HEK293 (cell line): ENCODE results near the gene DUSP15.
A peak's percentile ranks its signal among the peaks of the same experiment; 100 is the strongest.

Experiments used
- CTCF ChIA-PET: fragments of 350-600 bp; formaldehyde crosslinking; extraction: SDS; loops from one replicate; lab custom pipeline; 2021; ENCODE audit warnings: antibody characterized with exemption; lab: Yijun Ruan, JAX
- POLR2A ChIA-PET: fragments of 300-600 bp; formaldehyde crosslinking; extraction: SDS; loops from one replicate; lab custom pipeline; 2020; ENCODE audit warnings: antibody characterized with exemption, inconsistent platforms; lab: Yijun Ruan, JAX
- H3K27ac ChIP-seq: fragments of 200-500 bp; sonication (Bioruptor generic); 2 replicates; pipeline ENCODE4 v1.5.1; 2014; ENCODE audit warnings: low read depth, low read length, control low read depth, inconsistent platforms; ENCODE audit errors: extremely low read depth
- H3K36me3 ChIP-seq, 2 experiments: fragments of 200-500 bp in 1 of 2; sonication (Bioruptor generic) in 1 of 2; 1 replicate in 1 of 2; 2 replicates in 1 of 2; pipeline ENCODE4 v1.5.1; 2014 to 2017; ENCODE audit warnings: inconsistent platforms in 2 of 2, low read length in 2 of 2; ENCODE audit not compliant: control insufficient read depth in 2 of 2, insufficient read depth in 1 of 2
- H3K4me1 ChIP-seq: fragments of 200-500 bp; sonication (Bioruptor generic); 2 replicates; pipeline ENCODE4 v1.5.1; 2014; ENCODE audit warnings: mild to moderate bottlenecking, low read length, inconsistent platforms; ENCODE audit not compliant: control insufficient read depth, insufficient read depth
- H3K4me3 ChIP-seq: 2 replicates; pipeline ENCODE4 v1.5.1; 2011; ENCODE audit warnings: low read depth, mild to moderate bottlenecking, control low read depth, low read length, moderate library complexity
- H3K9me3 ChIP-seq: fragments of 200-500 bp; sonication (Bioruptor generic); 2 replicates; pipeline ENCODE4 v1.5.1; 2014; ENCODE audit warnings: low read depth, low read length, inconsistent platforms; ENCODE audit not compliant: control insufficient read depth, insufficient read depth
- AEBP2 ChIP-seq: fragments of 450-650 bp; formaldehyde crosslinking; IDR thresholded peaks from 2 replicates; pipeline ENCODE4 v1.5.1; 2016; ENCODE audit warnings: missing biosample characterization, missing genetic modification characterization, borderline replicate concordance
- HOXA7 ChIP-seq: sonication (generic); formaldehyde crosslinking; IDR thresholded peaks from 2 replicates; pipeline ENCODE4 v1.8.1; 2022; ENCODE audit warnings: missing genetic modification reagents, borderline replicate concordance
- PRDM10 ChIP-seq: fragments of 450-650 bp; formaldehyde crosslinking; IDR thresholded peaks from 2 replicates; pipeline ENCODE4 v1.5.1; 2016; ENCODE audit warnings: missing biosample characterization, missing genetic modification characterization
- SP2 ChIP-seq: fragments of 450-650 bp; formaldehyde crosslinking; IDR thresholded peaks from 2 replicates; pipeline ENCODE4 v1.5.1; 2016; ENCODE audit warnings: missing biosample characterization, missing genetic modification characterization
- ZBTB11 ChIP-seq: fragments of 450-650 bp; formaldehyde crosslinking; conservative IDR thresholded peaks from 2 replicates; pipeline ENCODE4 v1.5.1; 2016; ENCODE audit warnings: low read depth, missing biosample characterization, missing genetic modification characterization
- ZFHX2 ChIP-seq: fragments of 450-650 bp; formaldehyde crosslinking; conservative IDR thresholded peaks from 2 replicates; pipeline ENCODE4 v1.5.1; 2016; ENCODE audit warnings: missing biosample characterization, missing genetic modification characterization
- ZIC2 ChIP-seq: fragments of 450-650 bp; formaldehyde crosslinking; IDR thresholded peaks from 2 replicates; pipeline ENCODE4 v1.5.1; 2016; ENCODE audit warnings: missing biosample characterization, missing genetic modification characterization
- ZNF146 ChIP-seq: fragments of 450-650 bp; formaldehyde crosslinking; IDR thresholded peaks from 2 replicates; pipeline ENCODE4 v1.5.1; 2016; ENCODE audit warnings: missing biosample characterization, missing genetic modification characterization
- ZNF324 ChIP-seq: fragments of 450-650 bp; formaldehyde crosslinking; IDR thresholded peaks from 2 replicates; pipeline ENCODE4 v1.5.1; 2016; ENCODE audit warnings: missing biosample characterization, missing genetic modification characterization
- ZNF404 ChIP-seq: fragments of 450-650 bp; formaldehyde crosslinking; IDR thresholded peaks from 2 replicates; pipeline ENCODE4 v1.5.1; 2017; ENCODE audit warnings: missing biosample characterization, missing genetic modification characterization
- ZNF416 ChIP-seq: fragments of 450-650 bp; formaldehyde crosslinking; IDR thresholded peaks from 2 replicates; pipeline ENCODE4 v1.5.1; 2016; ENCODE audit warnings: missing biosample characterization, missing genetic modification characterization
- ZNF514 ChIP-seq: fragments of 450-650 bp; formaldehyde crosslinking; IDR thresholded peaks from 2 replicates; pipeline ENCODE4 v1.5.1; 2016; ENCODE audit warnings: missing biosample characterization, missing genetic modification characterization
- ZNF544 ChIP-seq: fragments of 450-650 bp; formaldehyde crosslinking; IDR thresholded peaks from 2 replicates; pipeline ENCODE4 v1.5.0; 2017; ENCODE audit warnings: missing biosample characterization, missing genetic modification characterization
- ZNF555 ChIP-seq: fragments of 450-650 bp; formaldehyde crosslinking; conservative IDR thresholded peaks from 2 replicates; pipeline ENCODE4 v1.5.1; 2017; ENCODE audit warnings: missing biosample characterization, mild to moderate bottlenecking, missing genetic modification characterization, inconsistent platforms
- ZNF561 ChIP-seq: fragments of 450-650 bp; IDR thresholded peaks from 2 replicates; pipeline ENCODE4 v1.5.1; 2018; ENCODE audit warnings: missing biosample characterization, missing genetic modification characterization, borderline replicate concordance
- ZNF629 ChIP-seq: fragments of 450-650 bp; formaldehyde crosslinking; IDR thresholded peaks from 2 replicates; pipeline ENCODE4 v1.5.1; 2017; ENCODE audit warnings: missing biosample characterization, missing genetic modification characterization
- ZNF701 ChIP-seq: fragments of 450-650 bp; formaldehyde crosslinking; IDR thresholded peaks from 2 replicates; pipeline ENCODE4 v1.5.1; 2016; ENCODE audit warnings: missing biosample characterization, missing genetic modification characterization
- ZNF785 ChIP-seq: fragments of 450-650 bp; formaldehyde crosslinking; IDR thresholded peaks from 2 replicates; pipeline ENCODE4 v1.5.1; 2016; ENCODE audit warnings: missing biosample characterization, missing genetic modification characterization
- ZNF791 ChIP-seq: fragments of 450-650 bp; formaldehyde crosslinking; IDR thresholded peaks from 2 replicates; pipeline ENCODE4 v1.5.1; 2016; ENCODE audit warnings: missing biosample characterization, missing genetic modification characterization
- ZSCAN23 ChIP-seq: fragments of 450-650 bp; formaldehyde crosslinking; IDR thresholded peaks from 2 replicates; pipeline ENCODE4 v1.5.1; 2016; ENCODE audit warnings: missing biosample characterization, missing genetic modification characterization
- ZSCAN5A ChIP-seq: fragments of 450-650 bp; formaldehyde crosslinking; IDR thresholded peaks from 2 replicates; pipeline ENCODE4 v1.5.1; 2016; ENCODE audit warnings: missing biosample characterization, missing genetic modification characterization

Gene DUSP15

GRCh38 chr20:31824125-31824485, 46.2 kb downstream of the DUSP15 start (continued):
- no peak for TF ChIP-seq ZNF785 (tag by site-specific recombination)
- TF ChIP-seq ZNF629 (tag by site-specific recombination) = no peak
- no peak for TF ChIP-seq ZNF701 (tag by site-specific recombination)
- no peak for TF ChIP-seq ZNF791 (tag by site-specific recombination)
- no peak for TF ChIP-seq ZNF514 (tag by site-specific recombination)
- no peak for TF ChIP-seq ZNF544 (tag by site-specific recombination)
- TF ChIP-seq ZSCAN5A (tag by site-specific recombination) = no peak

- ChIA-PET POLR2A (interaction anchor here (1.1 kb wide), 1 partner anchor 56 kb away, joined by 3 read pairs; no protein-coding TSS in a partner anchor), CTCF (interaction anchor here (0.6 to 4.1 kb wide), 30 partner anchors 8 to 831 kb away, joined by 3 to 71 read pairs (median 4); partner anchors contain the start of genes FOXS1 and PDRG1)
- no peak overlapping the region for H3K4me3 ChIP-seq
- TF ChIP-seq ZNF416 (tag by site-specific recombination) (no peak), ZIC2 (tag by site-specific recombination) (peak; percentile 85)
- H3K9me3 ChIP-seq = no peaks in the 10 kb centered on the region
- H3K4me1 ChIP-seq = no peaks in the 10 kb centered on the region
- no peaks in the 10 kb centered on the region for H3K36me3 ChIP-seq
- H3K27ac ChIP-seq = no peak overlapping the region
Measured at GRCh38 chr20:31823360-31824124, 46.8 kb downstream of the DUSP15 start.

GRCh38 chr20:31822421-31823330, 47.7 kb downstream of the DUSP15 start:
- Histone ChIP-seq H3K4me3 (no peak overlapping the region), H3K4me1 (no peaks in the 10 kb centered on the region), H3K36me3 (no peaks in the 10 kb centered on the region), H3K27ac (no peak overlapping the region), H3K9me3 (no peaks in the 10 kb centered on the region)
- CTCF ChIA-PET = interaction anchor here (0.6 to 4.1 kb wide), 31 partner anchors 8 to 832 kb away, joined by 3 to 71 read pairs (median 4); partner anchors contain the start of genes FOXS1 and PDRG1
- POLR2A ChIA-PET = interaction anchor here (1.1 kb wide), 1 partner anchor 57 kb away, joined by 3 read pairs; no protein-coding TSS in a partner anchor
- TF ChIP-seq ZNF404 (tag by site-specific recombination) (no peak), PRDM10 (tag by site-specific recombination) (0 out of 2 replicates have a peak, but pooled peaks have one; percentile 7), SP2 (tag by site-specific recombination) (peak; percentile 70), AEBP2 (tag by site-specific recombination) (no peak), ZNF561 (tag by site-specific recombination) (no peak; the same call in 1 of the 2 replicates), ZFHX2 (peak; percentile 42; the same call in 1 of the 2 replicates), ZNF555 (tag by site-specific recombination) (no peak), ZSCAN23 (tag by site-specific recombination) (no peak), ZNF146 (tag by site-specific recombination) (no peak), HOXA7 (CRISPR knock-in tag) (no peak), ZNF324 (tag by site-specific recombination) (0 out of 2 replicates have a peak, but pooled peaks have one; percentile 40), ZBTB11 (tag by site-specific recombination) (no peak)
